Measurements from ENCODE around the gene TCEA2. TPM values are rescaled to one million over a fixed set of nuclear protein-coding genes. Genes with fewer than 3 reads are reported as not detected.

The TCEA2 gene
- total and polyA plus RNA-seq, 2 of the 13 experiments (the other 11 are each of a cell fraction or from before 2014, with no cell fraction given), result 28.1 to 33.7 TPM

- no peak for TF ChIP-seq AHDC1 (CRISPR knock-in tag; IDR thresholded peaks at IDR 0.05; ENCODE audit: borderline replicate concordance)
- no peak for TF ChIP-seq ZNF576 (CRISPR knock-in tag; IDR thresholded peaks at IDR 0.05)
- peak; percentile 64; the same call in 1 of the 2 replicates for TF ChIP-seq ZNF510 (CRISPR knock-in tag; IDR thresholded peaks at IDR 0.05; ENCODE audit: low read depth)
- no peak for TF ChIP-seq PLSCR1 (CRISPR knock-in tag; IDR thresholded peaks at IDR 0.05; ENCODE audit: borderline replicate concordance)
- TF ChIP-seq ZNF746 (CRISPR knock-in tag; IDR thresholded peaks at IDR 0.05), result peak; percentile 48; the same call in 1 of the 2 replicates
- TF ChIP-seq RFX1 (IDR thresholded peaks at IDR 0.05), result 0 out of 2 replicates have a peak, but pooled peaks have one; percentile 2
- TF ChIP-seq ATM (IDR thresholded peaks at IDR 0.05; ENCODE audit: borderline replicate concordance), result no peak
- no peak for TF ChIP-seq ZBTB39 (CRISPR knock-in tag; IDR thresholded peaks at IDR 0.05)
- TF ChIP-seq RCOR2 (CRISPR knock-in tag; IDR thresholded peaks at IDR 0.05), result no peak
- TF ChIP-seq NR0B2 (CRISPR knock-in tag; IDR thresholded peaks at IDR 0.05), result no peak
- TF ChIP-seq ZHX1 (CRISPR knock-in tag; IDR thresholded peaks at IDR 0.05; ENCODE audit: low read depth), result no peak
- no peak for TF ChIP-seq DNMT3B (CRISPR knock-in tag; conservative IDR thresholded peaks at IDR 0.05)
- no peak for TF ChIP-seq HNRNPL (IDR thresholded peaks at IDR 0.05; ENCODE audit: low read depth, low read length)
- peak; percentile 55; the same call in 1 of the 2 replicates for TF ChIP-seq ZFY (CRISPR knock-in tag; IDR thresholded peaks at IDR 0.05)
- TF ChIP-seq ZEB1 (IDR thresholded peaks at IDR 0.05; ENCODE audit: insufficient replicate concordance, low read depth), result peak; percentile 96
- no peak for TF ChIP-seq NKX3-1 (CRISPR knock-in tag; IDR thresholded peaks at IDR 0.05)
Observed at GRCh38 chr20:64052987-64053840, 9.8 kb upstream of the TCEA2 start (continued).
